ENCODE data around the gene RPTOR. TPM values are rescaled to one million over a fixed set of nuclear protein-coding genes. Genes with fewer than 3 reads are reported as not detected.
"Not testable (repeated sequence)": the region's sequence is repeated elsewhere in the genome, so short reads cannot be mapped to it uniquely, and the experiment has no call there.

The RPTOR gene
- total RNA-seq, 1 experiment from 2014 or later: 46.2 TPM

GRCh38 chr17:80503921-80504320 lies 40.7 kb upstream of the RPTOR start:
- H3K79me2 ChIP-seq (ENCODE audit: low read length): no peaks in the 10 kb centered on the region
- no peak overlapping the region for H3K27ac ChIP-seq (ENCODE audit: low read length)
- H2AFZ ChIP-seq (ENCODE audit: low read length): no peak overlapping the region
- TF ChIP-seq CTCF (conservative IDR thresholded peaks at IDR 0.05; ENCODE audit: low read depth, low read length): no peak
- TF ChIP-seq EZH2phosphoT487 (IDR thresholded peaks at IDR 0.05; ENCODE audit: borderline replicate concordance, low read length): no peak
- no peak for TF ChIP-seq EZH2 (IDR thresholded peaks at IDR 0.05; ENCODE audit: low read length, unreplicated experiment)
- no peaks in the 10 kb centered on the region for H4K20me1 ChIP-seq (ENCODE audit: low read length)
- H3K4me1 ChIP-seq (ENCODE audit: insufficient read depth, low read length): no peaks in the 10 kb centered on the region
- no peaks in the 10 kb centered on the region for H3K9me3 ChIP-seq (ENCODE audit: low read length)
- H3K9me2 ChIP-seq (replicated peaks; ENCODE audit: low read length): no peaks in the 10 kb centered on the region
- no peak for DNase-seq
- H3K9ac ChIP-seq (ENCODE audit: low read length): no peak overlapping the region
- ChIA-PET POLR2A (ENCODE audit: unreplicated experiment) (no interaction called here), CTCF (no interaction called here)
- no peak overlapping the region for H3K4me2 ChIP-seq (ENCODE audit: low read length)
- peaks cover 61% of the 10 kb centered on the region for H3K27me3 ChIP-seq (ENCODE audit: low read length)
- ATAC-seq: no peak
- H3K4me3 ChIP-seq (ENCODE audit: low read length): no peak overlapping the region
- H3F3A ChIP-seq (ENCODE audit: low read length, unreplicated experiment): no peaks in the 10 kb centered on the region
- BruUV-seq (replicated peaks): no TSS peak
- H3K36me3 ChIP-seq (ENCODE audit: low read depth, low read length): no peaks in the 10 kb centered on the region
- intact Hi-C loops (cut with micrococcal nuclease): no loop called here

DNA sequence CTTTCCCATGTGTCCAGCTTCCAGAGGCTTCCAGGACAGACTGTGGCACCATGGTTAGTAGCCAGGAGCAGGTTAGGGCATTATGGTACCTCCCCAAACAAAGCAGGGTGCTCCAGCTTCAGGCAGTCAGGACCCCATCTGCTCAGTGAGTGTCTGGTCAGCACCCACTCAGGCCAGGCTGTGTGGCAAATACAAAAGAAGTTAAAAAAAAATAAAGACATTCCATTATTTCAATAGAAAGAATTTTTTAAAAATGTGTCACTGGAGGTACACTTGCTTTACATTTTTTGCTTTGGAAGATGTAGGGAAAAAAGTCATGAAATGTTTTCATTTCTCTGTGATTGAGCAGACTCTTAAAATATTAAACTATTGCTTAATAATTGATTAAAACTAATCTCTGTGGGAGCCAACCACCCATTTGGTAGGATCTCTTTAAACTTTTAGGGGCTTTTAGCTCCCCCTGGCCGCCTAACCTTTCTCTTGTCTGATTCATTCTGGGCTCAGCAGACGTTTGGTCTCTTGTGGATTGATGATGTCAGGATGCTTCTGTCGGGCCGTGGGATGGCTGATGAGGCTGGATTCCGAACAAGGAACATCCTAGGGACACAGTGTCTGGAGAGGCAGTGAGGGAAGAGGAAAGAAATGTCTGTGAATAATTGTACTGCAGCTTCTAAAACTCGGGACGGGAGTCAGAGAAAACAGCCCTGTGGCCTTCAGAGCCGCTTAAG lies 39.8 kb upstream of the RPTOR start:
- Histone ChIP-seq H3K4me3 (ENCODE audit: low read length) (no peak overlapping the region), H3K36me3 (ENCODE audit: low read depth, low read length) (no peaks in the 10 kb centered on the region), H2AFZ (ENCODE audit: low read length) (no peak overlapping the region), H3K9me2 (replicated peaks; ENCODE audit: low read length) (no peaks in the 10 kb centered on the region), H3K79me2 (ENCODE audit: low read length) (no peaks in the 10 kb centered on the region), H3F3A (ENCODE audit: low read length, unreplicated experiment) (no peaks in the 10 kb centered on the region), H4K20me1 (ENCODE audit: low read length) (no peaks in the 10 kb centered on the region), H3K4me2 (ENCODE audit: low read length) (no peak overlapping the region), H3K9me3 (ENCODE audit: low read length) (no peaks in the 10 kb centered on the region), H3K27ac (ENCODE audit: low read length) (no peak overlapping the region), H3K4me1 (ENCODE audit: insufficient read depth, low read length) (no peaks in the 10 kb centered on the region), H3K27me3 (ENCODE audit: low read length) (peaks cover 55% of the 10 kb centered on the region), H3K9ac (ENCODE audit: low read length) (no peak overlapping the region)
- intact Hi-C loops (cut with micrococcal nuclease): no loop called here
- BruUV-seq (replicated peaks): no TSS peak
- POLR2A ChIA-PET (ENCODE audit: unreplicated experiment): no interaction called here
- ATAC-seq (no peak), DNase-seq (no peak)
- CTCF ChIA-PET: no interaction called here
- TF ChIP-seq EZH2 (IDR thresholded peaks at IDR 0.05; ENCODE audit: low read length, unreplicated experiment) (no peak), EZH2phosphoT487 (IDR thresholded peaks at IDR 0.05; ENCODE audit: borderline replicate concordance, low read length) (no peak), CTCF (conservative IDR thresholded peaks at IDR 0.05; ENCODE audit: low read depth, low read length) (no peak)

- H3K4me2 ChIP-seq (ENCODE audit: low read length); H3K9me3 ChIP-seq (ENCODE audit: low read length); H3K36me3 ChIP-seq (ENCODE audit: low read depth, low read length); H3F3A ChIP-seq (ENCODE audit: low read length, unreplicated experiment); ATAC-seq; DNase-seq; H3K27ac ChIP-seq (ENCODE audit: low read length); H3K9ac ChIP-seq (ENCODE audit: low read length); H3K79me2 ChIP-seq (ENCODE audit: low read length); CTCF ChIA-PET; H2AFZ ChIP-seq (ENCODE audit: low read length); intact Hi-C loops (cut with micrococcal nuclease); H4K20me1 ChIP-seq (ENCODE audit: low read length); H3K9me2 ChIP-seq (replicated peaks; ENCODE audit: low read length); BruUV-seq (replicated peaks); POLR2A ChIA-PET (ENCODE audit: unreplicated experiment); H3K4me1 ChIP-seq (ENCODE audit: insufficient read depth, low read length); H3K4me3 ChIP-seq (ENCODE audit: low read length): not testable (repeated sequence)
- peaks cover 37% of the 10 kb centered on the region for H3K27me3 ChIP-seq (ENCODE audit: low read length)
Observed at GRCh38 chr17:80507177-80507576, 37.5 kb upstream of the RPTOR start.
